SK-N-MC (cell line): ENCODE measurements around the gene GJA3.

Experiments used
- DNase-seq: peaks from one replicate; pipeline ENCODE4 v3.0.0-alpha.2; 2011; ENCODE audit warnings: low read depth, low spot score
- H3K27ac ChIP-seq: fragments of 200-600 bp; sonication (generic); 2 replicates; pipeline ENCODE4 v1.5.1; 2016; ENCODE audit warnings: mixed run types
- H3K36me3 ChIP-seq: fragments of 200-600 bp; sonication (generic); 2 replicates; pipeline ENCODE4 v1.6.1; 2017; ENCODE audit warnings: antibody characterized with exemption, low read length, mixed read lengths; ENCODE audit not compliant: insufficient read depth
- H3K4me3 ChIP-seq: fragments of 200-600 bp; sonication (generic); 2 replicates; pipeline ENCODE4 v1.5.1; 2016
- H3K9ac ChIP-seq: fragments of 200-600 bp; sonication (generic); 2 replicates; pipeline ENCODE4 v1.8.0; 2017; ENCODE audit warnings: mixed run types, mixed read lengths; ENCODE audit not compliant: insufficient read length
- H3K9me3 ChIP-seq: fragments of 200-600 bp; sonication (generic); 2 replicates; pipeline ENCODE4 v1.6.1; 2017; ENCODE audit warnings: low read depth, mild to moderate bottlenecking, antibody characterized with exemption, low read length, moderate library complexity, mixed read lengths
- EZH2 ChIP-seq: fragments of 200-600 bp; sonication (generic); IDR thresholded peaks from one replicate; pipeline ENCODE4 v1.6.1; 2017; ENCODE audit warnings: antibody characterized with exemption
- FOXP2 ChIP-seq: optimal IDR thresholded peaks from 2 replicates; pipeline ENCODE3; 2011; ENCODE audit warnings: mild to moderate bottlenecking, moderate library complexity; ENCODE audit not compliant: insufficient read depth; ENCODE audit errors: extremely low read length, control extremely low read depth
- POLR2AphosphoS5 ChIP-seq: IDR thresholded peaks from 2 replicates; pipeline ENCODE4 v1.6.1; 2012; ENCODE audit warnings: mild to moderate bottlenecking, low read depth, low read length, borderline replicate concordance

GJA3 gene

DNA sequence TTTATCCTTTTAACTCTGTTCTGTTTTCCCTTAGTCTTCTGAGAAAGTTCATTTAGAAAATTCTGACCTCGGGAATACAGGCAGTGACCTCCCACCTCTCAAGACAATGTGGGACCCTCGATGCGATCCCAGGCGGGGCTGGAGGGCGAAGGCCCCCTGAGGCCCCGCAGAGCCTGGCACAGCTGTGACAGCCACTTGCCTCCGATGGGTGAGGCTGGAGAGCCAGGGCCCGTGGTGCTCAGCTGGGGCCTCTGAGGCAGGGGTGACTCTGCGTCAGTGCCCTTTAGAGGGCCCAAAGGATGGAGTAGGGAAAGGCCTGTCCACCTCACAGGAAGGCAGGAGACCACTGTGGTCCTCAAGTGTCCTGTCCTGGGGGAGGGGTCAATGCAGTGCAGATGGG lies 10.3 kb downstream of the GJA3 start:
- H3K9ac ChIP-seq, result no peak overlapping the region
- no peaks in the 10 kb centered on the region for H3K9me3 ChIP-seq
- TF ChIP-seq FOXP2, result no peak
- no peak for TF ChIP-seq POLR2AphosphoS5
- TF ChIP-seq EZH2, result no peak

DNA sequence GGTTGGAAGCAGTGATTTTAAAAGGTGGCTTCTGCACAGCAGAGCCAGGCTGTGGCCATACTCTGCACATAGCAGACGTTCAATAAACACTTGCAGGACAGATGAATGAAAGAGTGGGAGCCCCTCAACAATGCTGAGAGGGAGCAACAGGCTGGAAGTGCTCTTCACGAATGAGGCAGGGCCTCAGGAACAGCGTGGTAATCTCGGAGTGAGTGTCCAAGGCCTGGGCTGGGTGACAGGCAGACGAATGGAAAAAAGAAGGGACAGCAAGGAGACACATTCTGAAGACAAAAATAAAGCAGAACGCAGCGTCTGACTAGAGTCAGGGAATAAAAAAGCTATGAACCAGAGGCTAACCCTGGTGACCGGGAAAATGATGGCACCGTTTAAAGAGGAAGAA lies 11.1 kb downstream of the GJA3 start:
- no peak overlapping the region for H3K9ac ChIP-seq
- H3K27ac ChIP-seq, result no peak overlapping the region
- H3K4me3 ChIP-seq, result no peak overlapping the region
- no peaks in the 10 kb centered on the region for H3K36me3 ChIP-seq
- no peaks in the 10 kb centered on the region for H3K9me3 ChIP-seq
- DNase-seq, result no peak
- TF ChIP-seq EZH2, result no peak
- TF ChIP-seq FOXP2, result no peak
- no peak for TF ChIP-seq POLR2AphosphoS5

More for the DNA sequence above, 10.3 kb downstream of the GJA3 start:
- Histone ChIP-seq H3K27ac (no peak overlapping the region), H3K4me3 (no peak overlapping the region), H3K36me3 (no peaks in the 10 kb centered on the region)
- no peak for DNase-seq

DNA sequence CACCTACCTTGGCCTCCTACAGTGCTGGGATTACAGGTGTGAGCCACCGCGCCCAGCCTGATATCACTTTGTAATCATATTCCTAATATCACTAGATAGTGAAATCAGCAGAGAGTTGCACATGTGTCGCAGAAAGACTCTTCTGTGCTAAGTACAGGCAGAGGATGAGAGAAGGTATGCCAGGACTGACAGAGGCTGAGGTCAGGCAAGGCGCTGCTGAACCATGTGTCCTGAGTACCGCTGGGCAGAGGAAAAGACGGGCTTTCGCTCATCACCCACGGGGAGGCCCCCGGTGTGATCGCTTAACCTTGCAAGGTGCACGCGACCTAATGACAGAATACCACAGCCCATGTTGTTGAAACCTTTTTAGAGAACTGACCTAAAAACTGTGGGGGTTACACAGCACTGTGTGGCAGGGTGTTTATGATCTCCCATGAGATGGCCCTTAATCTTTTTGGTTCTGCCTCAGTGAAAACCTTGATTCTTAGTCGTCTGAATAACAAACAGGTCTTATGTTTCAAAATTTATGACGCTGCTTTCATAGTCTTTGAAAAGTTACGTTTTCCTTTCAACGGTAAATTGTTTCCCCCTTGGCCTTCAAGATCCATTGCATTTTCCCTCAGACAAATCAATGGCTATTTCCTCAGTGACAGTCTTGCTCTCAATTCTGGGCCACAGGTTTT lies 12.2 kb downstream of the GJA3 start:
- no peak overlapping the region for H3K4me3 ChIP-seq
- no peaks in the 10 kb centered on the region for H3K36me3 ChIP-seq
- no peak overlapping the region for H3K27ac ChIP-seq
- no peak for TF ChIP-seq EZH2
- TF ChIP-seq FOXP2, result no peak
- TF ChIP-seq POLR2AphosphoS5, result no peak
- H3K9me3 ChIP-seq, result no peaks in the 10 kb centered on the region
- no peak overlapping the region for H3K9ac ChIP-seq
- DNase-seq, result no peak

DNA sequence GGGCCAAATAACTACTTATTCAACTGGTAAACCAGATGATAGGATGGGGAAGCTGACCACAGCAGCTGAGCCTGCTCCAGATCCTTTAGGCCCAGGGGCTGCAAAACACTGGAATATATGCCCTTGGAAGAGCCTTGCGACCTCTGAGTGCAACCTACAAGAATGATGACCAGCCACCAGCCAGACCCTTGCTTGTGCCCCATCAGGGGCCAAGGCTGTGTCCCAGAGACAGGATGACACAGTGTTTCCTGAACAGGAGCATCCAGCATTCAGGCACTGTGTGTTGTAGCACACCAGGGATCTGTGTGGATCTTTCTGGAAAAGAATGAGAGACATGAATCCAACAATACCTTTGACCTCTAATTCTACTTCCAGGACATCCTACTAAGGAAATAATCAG lies 14.5 kb downstream of the GJA3 start:
- TF ChIP-seq POLR2AphosphoS5 (no peak), EZH2 (no peak), FOXP2 (no peak)
- Histone ChIP-seq H3K9ac (no peak overlapping the region), H3K4me3 (no peak overlapping the region), H3K9me3 (no peaks in the 10 kb centered on the region), H3K27ac (no peak overlapping the region), H3K36me3 (no peaks in the 10 kb centered on the region)
- no peak for DNase-seq

DNA sequence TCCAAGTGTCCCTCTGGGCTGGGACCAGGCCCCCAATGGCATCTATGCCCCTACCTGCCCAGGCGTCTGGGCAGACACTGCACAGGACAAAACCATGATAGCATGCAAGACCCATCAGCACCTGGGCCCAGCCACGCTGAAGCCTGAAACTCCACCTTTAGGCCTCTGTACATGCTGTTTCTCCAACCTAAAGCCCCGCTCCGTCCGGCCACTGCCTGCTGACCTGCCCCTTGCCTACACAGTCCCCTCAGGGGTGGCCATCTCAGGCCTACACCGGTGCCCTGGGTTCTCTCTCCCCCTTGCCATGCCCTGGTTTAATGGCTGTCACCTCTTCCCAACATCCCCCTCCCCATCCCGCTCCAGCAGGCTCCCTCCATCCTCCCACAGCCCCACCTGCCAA lies 15.3 kb downstream of the GJA3 start:
- no peak overlapping the region for H3K9ac ChIP-seq
- H3K36me3 ChIP-seq, result no peaks in the 10 kb centered on the region
- DNase-seq, result no peak
- TF ChIP-seq POLR2AphosphoS5 (no peak), FOXP2 (no peak), EZH2 (no peak)
- H3K4me3 ChIP-seq, result no peak overlapping the region
- H3K9me3 ChIP-seq, result no peaks in the 10 kb centered on the region
- no peak overlapping the region for H3K27ac ChIP-seq

DNA sequence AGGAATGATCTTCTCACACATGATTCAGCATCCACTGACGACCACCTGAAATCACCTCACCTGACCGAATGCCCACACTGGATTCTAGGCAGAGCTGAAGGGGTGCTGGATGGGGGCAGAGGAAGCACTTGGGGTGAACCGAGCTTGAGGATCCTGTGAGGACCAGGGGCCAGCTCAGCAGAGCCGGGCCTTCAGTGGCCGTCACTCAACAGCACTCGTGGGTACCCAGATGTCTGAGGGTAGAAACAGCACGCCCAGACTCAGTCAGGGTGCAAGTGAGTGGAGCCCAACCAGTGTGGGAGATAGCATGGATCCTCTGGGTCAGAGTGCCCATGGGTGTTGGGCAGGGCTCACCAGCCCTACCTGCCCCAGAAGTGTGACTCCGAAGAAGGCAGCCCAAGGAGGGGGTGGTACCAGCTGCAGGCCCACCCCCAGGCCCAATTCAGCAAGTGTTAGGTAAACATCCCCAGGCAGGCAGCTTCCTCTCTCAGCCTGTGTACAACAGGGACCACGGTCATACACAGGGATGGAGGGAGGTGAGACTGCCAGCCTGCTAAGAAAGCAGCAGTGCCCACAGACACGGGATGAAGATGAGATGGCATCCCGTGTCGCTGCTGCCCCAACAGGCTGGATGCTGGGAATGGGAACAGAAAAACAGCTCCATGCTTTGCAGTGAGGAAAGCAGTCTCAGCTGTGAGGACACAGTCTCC lies 16.6 kb downstream of the GJA3 start:
- DNase-seq, result no peak
- H3K9me3 ChIP-seq, result no peaks in the 10 kb centered on the region
- no peak overlapping the region for H3K9ac ChIP-seq
- no peaks in the 10 kb centered on the region for H3K36me3 ChIP-seq
- H3K27ac ChIP-seq, result no peak overlapping the region
- H3K4me3 ChIP-seq, result no peak overlapping the region
- TF ChIP-seq POLR2AphosphoS5 (no peak), FOXP2 (no peak), EZH2 (no peak)

DNA sequence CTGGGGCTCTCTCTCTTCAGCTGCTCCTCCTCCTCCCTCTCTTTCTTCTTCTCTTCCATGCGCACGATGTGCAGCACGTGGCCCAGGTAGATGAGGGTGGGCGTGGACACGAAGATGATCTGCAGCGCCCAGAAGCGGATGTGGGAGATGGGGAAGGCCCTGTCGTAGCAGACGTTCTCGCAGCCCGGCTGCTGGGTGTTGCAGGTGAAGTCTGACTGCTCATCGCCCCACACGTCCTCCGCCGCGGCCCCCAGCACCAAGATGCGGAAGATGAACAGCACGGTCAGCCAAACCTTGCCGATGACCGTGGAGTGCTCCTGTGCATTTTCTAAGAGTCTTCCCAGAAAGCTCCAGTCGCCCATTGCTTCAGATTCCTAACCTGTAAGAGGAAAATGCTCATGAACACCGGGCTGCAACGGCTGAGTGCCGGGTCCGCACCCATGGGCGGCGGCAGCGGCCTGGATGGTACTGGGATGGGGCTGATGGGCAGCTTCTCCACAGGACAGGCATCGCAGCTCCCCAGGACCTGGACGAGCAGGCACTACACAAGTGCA lies 17.8 kb downstream of the GJA3 start:
- no peak for TF ChIP-seq EZH2
- no peak for TF ChIP-seq POLR2AphosphoS5
- TF ChIP-seq FOXP2, result no peak
- no peaks in the 10 kb centered on the region for H3K9me3 ChIP-seq
- no peaks in the 10 kb centered on the region for H3K36me3 ChIP-seq
- H3K4me3 ChIP-seq, result no peak overlapping the region
- no peak overlapping the region for H3K9ac ChIP-seq
- no peak for DNase-seq
- no peak overlapping the region for H3K27ac ChIP-seq

DNA sequence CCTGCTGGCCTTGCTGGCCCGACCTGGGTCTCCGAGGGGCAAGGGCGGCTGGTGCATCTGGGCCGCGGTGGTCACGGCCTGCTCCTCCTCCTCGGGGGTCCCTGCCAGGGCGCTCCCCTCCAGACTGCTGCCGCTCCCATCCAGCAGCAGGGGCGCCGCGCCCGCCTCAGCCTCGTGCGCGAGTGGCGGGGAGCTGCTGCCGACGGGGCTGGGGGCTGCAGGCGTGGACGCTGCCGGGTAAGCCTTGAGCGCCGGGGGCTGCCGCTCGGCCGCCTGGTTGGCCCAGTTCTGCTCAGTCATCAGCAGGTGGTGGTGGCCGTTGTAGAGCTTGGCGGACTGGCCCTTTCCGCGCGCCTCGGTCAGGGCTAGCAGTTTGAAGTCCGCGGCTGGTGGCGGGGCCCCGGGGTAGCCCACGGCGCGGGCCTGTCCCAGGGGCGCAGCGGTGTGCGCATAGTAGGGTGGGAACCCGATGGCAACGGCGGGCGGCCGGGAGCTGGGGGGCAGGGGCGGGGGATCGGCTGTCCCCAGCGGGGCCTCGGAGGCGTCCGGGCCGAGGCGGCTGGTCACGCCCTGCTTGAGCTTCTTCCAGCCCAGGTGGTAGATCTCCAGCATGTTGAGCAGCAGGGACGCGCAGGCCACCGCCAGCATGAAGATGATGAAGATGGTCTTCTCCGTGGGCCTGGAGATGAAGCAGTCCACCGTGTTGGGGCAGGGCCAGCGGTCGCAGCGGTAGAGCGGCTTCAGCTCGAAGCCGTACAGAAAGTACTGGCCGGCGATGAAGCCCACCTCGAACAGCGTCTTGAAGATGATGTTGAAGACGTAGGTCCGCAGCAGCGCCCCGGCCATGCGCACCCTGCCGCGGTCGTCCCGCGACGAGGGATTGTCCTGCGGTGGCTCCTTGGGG lies 18.6 kb downstream of the GJA3 start:
- no peak overlapping the region for H3K4me3 ChIP-seq
- no peaks in the 10 kb centered on the region for H3K36me3 ChIP-seq
- no peak for TF ChIP-seq FOXP2
- no peak for TF ChIP-seq POLR2AphosphoS5
- TF ChIP-seq EZH2, result no peak
- H3K9ac ChIP-seq, result no peak overlapping the region
- no peaks in the 10 kb centered on the region for H3K9me3 ChIP-seq
- no peak overlapping the region for H3K27ac ChIP-seq
- DNase-seq, result no peak
